SU-DHL-6 (cell line): ENCODE data around the gene ALOXE3.

Experiments used
- H2AFZ ChIP-seq: fragments of 200-600 bp; sonication (generic); 2 replicates; pipeline ENCODE4 v1.6.1; 2014; ENCODE audit warnings: low read depth, mild to moderate bottlenecking, moderate library complexity, mixed read lengths, antibody characterized with exemption, low read length; ENCODE audit not compliant: severe bottlenecking
- H3F3A ChIP-seq: fragments of 200-600 bp; shearing (Covaris generic); 2 replicates; pipeline ENCODE4 v1.6.0; 2016; ENCODE audit warnings: antibody characterized with exemption, mild to moderate bottlenecking; ENCODE audit not compliant: insufficient read depth
- H3K27ac ChIP-seq: fragments of 200-600 bp; sonication (generic); 2 replicates; pipeline ENCODE4 v1.5.1; 2016; ENCODE audit warnings: low read depth, mild to moderate bottlenecking, low read length, moderate library complexity, mixed read lengths
- H3K27me3 ChIP-seq: fragments of 200-600 bp; sonication (generic), shearing (Covaris generic); 2 replicates; pipeline ENCODE4 v1.6.0; 2014; ENCODE audit warnings: mild to moderate bottlenecking, low read length
- H3K36me3 ChIP-seq: fragments of 200-600 bp; sonication (generic); 2 replicates; pipeline ENCODE4 v1.6.1; 2014; ENCODE audit warnings: mild to moderate bottlenecking, low read length, mixed read lengths
- H3K4me2 ChIP-seq: fragments of 300-600, 200-600 bp; shearing (Covaris generic), sonication (generic); 2 replicates; pipeline ENCODE4 v1.6.0; 2014; ENCODE audit warnings: low read length, low read depth, mild to moderate bottlenecking; ENCODE audit not compliant: poor library complexity, severe bottlenecking
- H3K4me3 ChIP-seq: fragments of 200-600 bp; sonication (generic); 2 replicates; pipeline ENCODE4 v1.5.1; 2014; ENCODE audit warnings: antibody characterized with exemption, low read length, mild to moderate bottlenecking, mixed read lengths; ENCODE audit not compliant: insufficient read depth, poor library complexity, severe bottlenecking
- H3K79me2 ChIP-seq: fragments of 200-600 bp; sonication (generic); 2 replicates; pipeline ENCODE4 v1.6.1; 2014; ENCODE audit warnings: mild to moderate bottlenecking, low read length, moderate library complexity; ENCODE audit not compliant: insufficient read depth
- H3K9ac ChIP-seq: fragments of 200-600 bp; sonication (generic); 2 replicates; pipeline ENCODE4 v1.7.0; 2014; ENCODE audit warnings: mild to moderate bottlenecking, low read length
- H3K9me2 ChIP-seq: fragments of 200-600 bp; sonication (generic); replicated peaks from 2 replicates; pipeline ENCODE4 v1.6.1; 2014; ENCODE audit warnings: low read length; ENCODE audit not compliant: insufficient read depth
- H3K9me3 ChIP-seq: fragments of 200-600 bp; sonication (generic); 2 replicates; pipeline ENCODE4 v1.6.1; 2014; ENCODE audit warnings: low read length, mixed read lengths; ENCODE audit not compliant: insufficient read depth
- H4K20me1 ChIP-seq: fragments of 200-600 bp; sonication (generic); 2 replicates; pipeline ENCODE4 v1.6.1; 2014; ENCODE audit warnings: low read depth, mild to moderate bottlenecking, antibody characterized with exemption, low read length, moderate library complexity, mixed read lengths
- EZH2phosphoT487 ChIP-seq: fragments of 200-600 bp; sonication (generic), shearing (Covaris generic); conservative IDR thresholded peaks from 2 replicates; pipeline ENCODE4 v1.6.1; 2018; ENCODE audit warnings: mild to moderate bottlenecking, antibody characterized with exemption, low read length, moderate library complexity, mixed read lengths
- TF ChIP-seq, protein P1 (sequence below): fragments of 200-600 bp; sonication (generic); IDR thresholded peaks from one replicate; pipeline ENCODE4 v1.5.1; 2017; ENCODE audit warnings: antibody characterized with exemption, mild to moderate bottlenecking, low read length, moderate library complexity; ENCODE audit not compliant: insufficient read depth, poor library complexity, severe bottlenecking

The ALOXE3 gene

DNA sequence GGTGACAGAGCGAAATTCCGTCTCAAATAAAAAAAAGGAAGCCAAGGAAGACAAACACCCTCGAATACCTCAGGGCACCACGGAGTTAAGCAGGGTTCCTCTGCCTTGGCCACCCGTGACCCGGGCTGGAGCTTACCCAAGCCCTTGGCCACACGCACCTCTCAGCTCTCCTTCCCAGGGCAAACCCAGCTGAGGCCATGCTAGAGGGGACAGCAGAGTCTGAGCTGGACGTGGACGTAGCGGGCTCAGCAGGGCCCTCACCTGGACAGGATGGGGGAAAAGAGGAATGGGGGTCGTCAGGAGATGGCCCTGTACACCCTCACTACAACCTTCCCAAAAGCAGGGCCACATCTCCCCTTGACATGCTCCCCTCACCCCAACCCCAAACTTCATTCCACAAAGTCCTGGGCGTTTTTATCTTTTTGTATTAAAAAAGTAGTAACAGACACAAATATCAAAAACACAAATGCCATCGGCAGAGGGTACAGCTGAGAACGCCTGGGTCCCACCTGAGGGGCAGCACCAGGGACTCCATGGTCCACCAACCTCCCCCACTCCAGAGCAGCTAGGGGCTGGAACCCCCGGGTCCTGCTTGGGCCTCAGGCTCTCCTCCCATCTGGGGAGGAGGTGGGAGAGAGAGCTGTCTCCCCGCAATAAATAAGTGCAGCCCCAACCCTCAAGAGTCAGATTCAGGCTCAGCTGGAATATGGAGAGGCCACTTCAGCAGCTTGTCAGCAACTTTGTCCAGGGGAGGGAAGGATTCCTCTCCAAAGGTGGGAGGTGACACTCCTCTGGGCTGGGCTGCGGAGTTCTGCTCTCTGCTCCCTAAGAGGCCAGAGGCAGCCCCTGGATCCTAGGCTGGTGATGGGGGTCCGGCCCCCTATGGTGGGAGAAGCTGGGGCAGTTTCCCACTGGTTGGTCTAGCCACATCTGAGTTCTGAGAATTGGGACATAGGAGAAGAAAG, 22.0 kb upstream of the ALOXE3 start:
- H4K20me1 ChIP-seq: no peaks in the 10 kb centered on the region
- no peaks in the 10 kb centered on the region for H3K36me3 ChIP-seq
- no peak overlapping the region for H2AFZ ChIP-seq
- H3K9me2 ChIP-seq: no peaks in the 10 kb centered on the region
- H3K9me3 ChIP-seq: no peaks in the 10 kb centered on the region
- no peak overlapping the region for H3K4me3 ChIP-seq
- H3F3A ChIP-seq: peaks cover 4% of the 10 kb centered on the region; the same call in 1 of the 2 replicates
- TF ChIP-seq, protein P1, sequence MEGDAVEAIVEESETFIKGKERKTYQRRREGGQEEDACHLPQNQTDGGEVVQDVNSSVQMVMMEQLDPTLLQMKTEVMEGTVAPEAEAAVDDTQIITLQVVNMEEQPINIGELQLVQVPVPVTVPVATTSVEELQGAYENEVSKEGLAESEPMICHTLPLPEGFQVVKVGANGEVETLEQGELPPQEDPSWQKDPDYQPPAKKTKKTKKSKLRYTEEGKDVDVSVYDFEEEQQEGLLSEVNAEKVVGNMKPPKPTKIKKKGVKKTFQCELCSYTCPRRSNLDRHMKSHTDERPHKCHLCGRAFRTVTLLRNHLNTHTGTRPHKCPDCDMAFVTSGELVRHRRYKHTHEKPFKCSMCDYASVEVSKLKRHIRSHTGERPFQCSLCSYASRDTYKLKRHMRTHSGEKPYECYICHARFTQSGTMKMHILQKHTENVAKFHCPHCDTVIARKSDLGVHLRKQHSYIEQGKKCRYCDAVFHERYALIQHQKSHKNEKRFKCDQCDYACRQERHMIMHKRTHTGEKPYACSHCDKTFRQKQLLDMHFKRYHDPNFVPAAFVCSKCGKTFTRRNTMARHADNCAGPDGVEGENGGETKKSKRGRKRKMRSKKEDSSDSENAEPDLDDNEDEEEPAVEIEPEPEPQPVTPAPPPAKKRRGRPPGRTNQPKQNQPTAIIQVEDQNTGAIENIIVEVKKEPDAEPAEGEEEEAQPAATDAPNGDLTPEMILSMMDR: no peak
- no peak for TF ChIP-seq EZH2phosphoT487
- H3K4me2 ChIP-seq: no peak overlapping the region
- no peaks in the 10 kb centered on the region for H3K79me2 ChIP-seq
- no peak overlapping the region for H3K9ac ChIP-seq
- H3K27me3 ChIP-seq: no peaks in the 10 kb centered on the region
- H3K27ac ChIP-seq: no peak overlapping the region

DNA sequence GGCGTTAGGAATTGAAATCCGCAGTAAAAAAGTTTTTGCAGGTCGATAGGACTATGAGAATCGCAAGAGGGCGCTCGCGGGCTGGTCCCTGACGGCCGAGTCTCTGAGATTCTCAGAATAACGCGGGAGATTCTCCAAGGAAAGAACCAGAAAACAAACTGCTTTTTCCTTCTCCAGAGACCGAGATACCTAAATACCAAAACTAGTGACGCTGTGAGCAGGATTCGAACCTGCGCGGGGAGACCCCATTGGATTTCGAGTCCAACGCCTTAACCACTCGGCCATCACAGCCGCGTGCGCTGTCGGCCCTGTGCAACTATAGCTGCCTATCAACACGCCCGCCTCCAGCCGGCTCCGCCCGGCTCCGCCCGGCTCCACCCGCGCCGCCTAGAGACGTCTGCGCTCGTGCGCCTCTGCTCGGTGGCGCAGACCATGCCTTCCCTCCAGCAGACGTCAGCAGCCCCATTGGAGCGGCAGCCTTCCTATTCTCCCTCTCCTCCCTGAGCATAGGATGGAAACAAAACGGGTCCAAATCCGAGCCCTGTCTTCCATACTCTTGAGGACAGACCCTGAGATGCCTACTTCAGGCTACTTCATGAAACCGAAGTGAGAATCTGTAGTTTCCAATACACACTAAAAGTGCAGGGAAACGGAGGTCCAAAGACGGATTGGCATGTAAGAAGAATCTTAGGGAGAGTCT, 20.5 kb upstream of the ALOXE3 start:
- H3K4me3 ChIP-seq: peak overlapping the region; percentile 71
- H4K20me1 ChIP-seq: no peaks in the 10 kb centered on the region
- no peaks in the 10 kb centered on the region for H3K9me2 ChIP-seq
- H2AFZ ChIP-seq: peak overlapping the region; percentile 95
- peak overlapping the region; percentile 68 for H3K9ac ChIP-seq
- H3K79me2 ChIP-seq: no peaks in the 10 kb centered on the region
- no peaks in the 10 kb centered on the region for H3K27me3 ChIP-seq
- H3K9me3 ChIP-seq: no peaks in the 10 kb centered on the region
- peak overlapping the region; percentile 83 for H3K4me2 ChIP-seq
- no peak for TF ChIP-seq EZH2phosphoT487
- TF ChIP-seq, protein P1: peak; percentile 80
- H3F3A ChIP-seq: peaks cover 4% of the 10 kb centered on the region; the same call in 1 of the 2 replicates
- no peaks in the 10 kb centered on the region for H3K36me3 ChIP-seq
- peak overlapping the region; percentile 76 for H3K27ac ChIP-seq

DNA sequence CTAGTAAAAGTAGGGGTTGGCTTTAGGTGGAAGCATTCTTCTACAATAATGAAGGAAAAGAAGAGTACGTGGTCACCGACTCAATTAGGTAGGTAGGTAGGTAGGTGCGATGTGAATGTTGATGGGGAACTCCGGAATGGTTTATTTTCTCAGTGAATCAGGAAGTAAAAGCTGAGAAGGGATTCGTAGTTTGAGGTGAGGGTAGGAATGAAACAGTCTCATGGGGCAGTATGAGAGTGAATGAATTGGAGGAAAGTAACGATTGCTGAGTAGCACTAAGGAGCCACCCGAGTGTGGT, 20.0 kb upstream of the ALOXE3 start:
- H3K79me2 ChIP-seq: no peaks in the 10 kb centered on the region
- H3F3A ChIP-seq: peaks cover 4% of the 10 kb centered on the region; the same call in 1 of the 2 replicates
- H3K4me3 ChIP-seq: no peak overlapping the region
- no peak overlapping the region for H3K27ac ChIP-seq
- peak overlapping the region; percentile 95 for H2AFZ ChIP-seq
- H3K9ac ChIP-seq: peak overlapping the region; percentile 68; the same call in 1 of the 2 replicates
- H4K20me1 ChIP-seq: no peaks in the 10 kb centered on the region
- H3K27me3 ChIP-seq: no peaks in the 10 kb centered on the region
- peak overlapping the region; percentile 83 for H3K4me2 ChIP-seq
- TF ChIP-seq, protein P1: no peak
- H3K9me3 ChIP-seq: no peaks in the 10 kb centered on the region
- no peaks in the 10 kb centered on the region for H3K9me2 ChIP-seq
- H3K36me3 ChIP-seq: no peaks in the 10 kb centered on the region
